GM12874 (cell line): ENCODE measurements around the gene AFMID.

ENCODE experiments used
- CTCF ChIP-seq: IDR thresholded peaks from 2 replicates; pipeline ENCODE4 v1.5.1; 2011; ENCODE audit warnings: low read depth, mild to moderate bottlenecking, control low read depth, low read length, moderate library complexity; ENCODE audit not compliant: insufficient read depth

AFMID gene

GRCh38 chr17:78197147-78197832 lies 10.1 kb downstream of the AFMID start:
- TF ChIP-seq CTCF: no peak

GRCh38 chr17:78200451-78200850 lies 13.3 kb downstream of the AFMID start:
- TF ChIP-seq CTCF: no peak

DNA sequence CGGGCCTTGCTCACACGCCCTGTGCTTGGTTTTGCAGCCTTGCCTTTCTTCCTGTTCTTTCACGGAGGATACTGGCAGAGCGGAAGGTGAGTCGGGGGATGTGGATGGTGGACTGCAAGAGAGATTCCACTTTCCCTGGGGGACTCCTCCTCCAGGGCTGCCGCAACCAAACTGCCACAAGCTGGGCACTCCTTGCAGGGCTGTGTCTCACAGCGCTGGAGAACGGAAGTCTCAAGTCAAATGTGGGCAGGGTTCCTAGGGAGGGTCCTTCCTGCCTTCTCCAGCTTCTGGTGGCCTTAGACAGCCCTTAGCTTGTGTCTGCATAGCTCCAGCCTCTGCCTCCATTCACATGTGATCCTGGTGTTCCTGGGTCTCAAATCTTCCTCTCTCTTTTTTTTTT lies 15.5 kb downstream of the AFMID start:
- TF ChIP-seq CTCF: no peak

GRCh38 chr17:78204387-78205123 lies 17.4 kb downstream of the AFMID start:
- TF ChIP-seq CTCF: no peak

DNA sequence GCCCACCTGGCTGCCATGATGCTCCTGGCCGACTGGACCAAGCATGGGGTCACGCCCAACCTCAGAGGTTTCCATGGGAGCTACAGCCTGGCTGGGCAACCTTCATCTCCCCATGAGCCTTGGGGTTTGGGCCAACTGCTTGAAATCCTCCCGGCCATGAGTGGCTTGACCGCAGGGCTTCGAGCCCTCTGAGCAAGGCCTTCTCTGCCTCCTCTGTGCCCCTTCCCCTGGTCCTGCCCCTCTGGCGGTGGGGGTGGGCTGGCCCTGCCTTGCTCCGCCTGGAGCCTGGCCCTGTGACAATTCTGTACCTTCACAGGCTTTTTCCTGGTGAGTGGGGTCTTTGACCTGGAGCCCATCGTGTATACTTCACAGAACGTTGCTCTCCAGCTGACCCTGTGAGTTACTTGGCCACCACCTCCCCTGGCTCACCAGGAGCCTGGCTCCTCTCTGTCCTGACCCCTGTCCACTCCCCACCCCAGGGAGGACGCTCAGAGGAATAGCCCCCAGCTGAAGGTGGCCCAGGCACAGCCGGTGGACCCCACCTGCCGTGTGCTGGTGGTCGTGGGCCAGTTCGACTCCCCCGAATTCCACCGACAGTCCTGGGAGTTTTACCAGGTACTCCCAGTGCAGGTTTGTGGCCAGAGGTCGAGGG lies 18.1 kb downstream of the AFMID start:
- no peak for TF ChIP-seq CTCF

DNA sequence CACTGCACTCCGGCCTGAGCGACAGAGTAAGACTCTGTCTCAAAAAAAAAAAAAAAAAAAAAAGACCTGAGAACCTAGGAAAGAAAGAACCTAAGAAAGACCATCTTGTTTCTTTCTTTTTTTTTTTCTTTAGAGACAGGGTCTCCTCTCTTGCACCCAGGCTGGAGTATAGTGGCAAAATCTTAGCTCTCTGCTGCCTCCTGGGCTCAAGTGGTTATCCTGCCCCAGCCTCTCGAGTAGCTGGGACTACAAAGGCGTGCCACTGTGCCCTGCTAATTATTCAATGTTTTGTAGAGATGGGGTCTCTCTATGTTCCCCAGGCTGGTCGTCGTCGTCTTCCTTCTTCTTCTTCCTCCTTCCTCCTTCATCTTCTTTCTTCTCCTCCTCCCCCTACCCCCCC lies 19.1 kb downstream of the AFMID start:
- TF ChIP-seq CTCF: no peak

GRCh38 chr17:78208486-78208885 lies 21.3 kb downstream of the AFMID start:
- TF ChIP-seq CTCF: no peak
